ENCODE measurements around the gene LRRC46. TPM values are rescaled to one million over a fixed set of nuclear protein-coding genes. Genes with fewer than 3 reads are reported as not detected.

LRRC46 gene
- total RNA-seq, 4 donors from 2014 or later: 0.44 to 3.2 (median 2.0) TPM; not detected in 1

- Histone ChIP-seq H3K9me3 (no peaks in the 10 kb centered on the region), H3K4me1 (peaks cover 3 to 33% of the 10 kb centered on the region in 2 donors), H3K36me3 (no peaks in the 10 kb centered on the region), H3K4me3 (replicated peaks in 1 of 3) (no peak overlapping the region), H3K27me3 (peaks cover 22% of the 10 kb centered on the region), H3K27ac (no peak overlapping the region)
- TF ChIP-seq POLR2A (IDR thresholded peaks at IDR 0.05) (no peak), CTCF (IDR thresholded peaks at IDR 0.05) (peak in 1 of 6 experiments; percentile 6)
- intact Hi-C loops (cut with DNase I): loop anchor here (5.0 kb wide), 1 partner anchor 172 kb away; no protein-coding TSS in a partner anchor
- no peak for DNase-seq
- 48 to 67% methylated on average over 2 to 4 of the region's 4 CpGs for WGBS, 2 donors
These were observed 13.6 kb downstream of the LRRC46 start for GRCh38 chr17:47844814-47845715.

GRCh38 chr17:47845716-47846075 is 14.2 kb downstream of the LRRC46 start:
- H3K27me3 ChIP-seq: peaks cover 22% of the 10 kb centered on the region
- H3K4me3 ChIP-seq (replicated peaks in 1 of 3): no peak overlapping the region
- WGBS, 2 donors: 67 to 77% methylated on average over 3 of the region's 3 CpGs
- no peak overlapping the region for H3K27ac ChIP-seq
- no peaks in the 10 kb centered on the region for H3K36me3 ChIP-seq
- TF ChIP-seq POLR2A (IDR thresholded peaks at IDR 0.05) (no peak), CTCF (IDR thresholded peaks at IDR 0.05) (no peak)
- DNase-seq: no peak
- intact Hi-C loops (cut with DNase I): loop anchor here (5.0 kb wide), 1 partner anchor 172 kb away; no protein-coding TSS in a partner anchor
- H3K4me1 ChIP-seq: peaks cover 1 to 30% of the 10 kb centered on the region in 2 donors
- H3K9me3 ChIP-seq: no peaks in the 10 kb centered on the region

GRCh38 chr17:47846716-47847340 is 15.4 kb downstream of the LRRC46 start:
- Histone ChIP-seq H3K4me1 (peaks cover 11 to 34% of the 10 kb centered on the region in 2 donors), H3K27me3 (peaks cover 23% of the 10 kb centered on the region), H3K27ac (no peak overlapping the region), H3K4me3 (replicated peaks in 1 of 3) (no peak overlapping the region), H3K9me3 (no peaks in the 10 kb centered on the region), H3K36me3 (no peaks in the 10 kb centered on the region)
- WGBS, 2 donors: 15 to 21% methylated on average over 8 to 13 of the region's 31 CpGs
- no peak for DNase-seq
- TF ChIP-seq CTCF (IDR thresholded peaks at IDR 0.05) (no peak), POLR2A (IDR thresholded peaks at IDR 0.05) (no peak)
- intact Hi-C loops (cut with DNase I): loop anchor here (5.0 kb wide), 1 partner anchor 170 kb away; no protein-coding TSS in a partner anchor

- Histone ChIP-seq H3K36me3 (no peaks in the 10 kb centered on the region), H3K9me3 (no peaks in the 10 kb centered on the region), H3K4me1 (peaks cover 11 to 37% of the 10 kb centered on the region in 2 donors), H3K4me3 (replicated peaks in 1 of 3) (no peak overlapping the region), H3K27me3 (peaks cover 30% of the 10 kb centered on the region), H3K27ac (no peak overlapping the region)
- intact Hi-C loops (cut with DNase I): loop anchor here (5.0 kb wide), 1 partner anchor 170 kb away; no protein-coding TSS in a partner anchor
- 25% methylated on average over 7 of the region's 71 CpGs; no CpG with 5 or more reads in 1 of the 2 donors for WGBS, 2 donors
- DNase-seq: peak in 1 of 2 donors; percentile 17
- TF ChIP-seq POLR2A (IDR thresholded peaks at IDR 0.05): no peak
- TF ChIP-seq CTCF (IDR thresholded peaks at IDR 0.05): peak in 3 of 6 experiments; percentile 8 to 23 (median 12)
These were observed 16.1 kb downstream of the LRRC46 start for GRCh38 chr17:47847341-47848197.

Measured in thyroid gland (tissue), 4 donors.